ENCODE results near the gene KCNAB2.
"Not testable (repeated sequence)": the region's sequence is repeated elsewhere in the genome, so short reads cannot be mapped to it uniquely, and the experiment has no call there.

Gene KCNAB2

GRCh38 chr1:6014130-6014999 lies 31.3 kb upstream of the KCNAB2 start (continued):
- no peak for TF ChIP-seq POU6F1 (CRISPR knock-in tag; IDR thresholded peaks at IDR 0.05; ENCODE audit: borderline replicate concordance, low read depth)

- TF ChIP-seq ISL1 (CRISPR knock-in tag; IDR thresholded peaks at IDR 0.05): no peak
- TF ChIP-seq CSRNP3 (CRISPR knock-in tag; IDR thresholded peaks at IDR 0.05): no peak
- TF ChIP-seq TOX (CRISPR knock-in tag; IDR thresholded peaks at IDR 0.05; ENCODE audit: borderline replicate concordance): no peak
- no peak for TF ChIP-seq ZFP3 (CRISPR knock-in tag; IDR thresholded peaks at IDR 0.05)
- TF ChIP-seq PPARA (CRISPR knock-in tag; IDR thresholded peaks at IDR 0.05; ENCODE audit: borderline replicate concordance): no peak
- no peak for TF ChIP-seq ZNF70 (CRISPR knock-in tag; IDR thresholded peaks at IDR 0.05)
- no peak for TF ChIP-seq POU6F1 (CRISPR knock-in tag; IDR thresholded peaks at IDR 0.05; ENCODE audit: borderline replicate concordance, low read depth)
- no peak for TF ChIP-seq RARB (CRISPR knock-in tag; IDR thresholded peaks at IDR 0.05)
- no peak for TF ChIP-seq ESRRG (CRISPR knock-in tag; IDR thresholded peaks at IDR 0.05)
- TF ChIP-seq ZNF565 (CRISPR knock-in tag; conservative IDR thresholded peaks at IDR 0.05; ENCODE audit: low read depth): no peak
- TF ChIP-seq GLIS3 (CRISPR knock-in tag; IDR thresholded peaks at IDR 0.05): no peak
- TF ChIP-seq ARNTL (CRISPR knock-in tag; IDR thresholded peaks at IDR 0.05; ENCODE audit: borderline replicate concordance, low read depth): no peak
- no peak for TF ChIP-seq TSHZ2 (CRISPR knock-in tag; IDR thresholded peaks at IDR 0.05)
- no peak for TF ChIP-seq CREB5 (CRISPR knock-in tag; IDR thresholded peaks at IDR 0.05; ENCODE audit: low read depth)
- no peak for TF ChIP-seq CSDC2 (CRISPR knock-in tag; IDR thresholded peaks at IDR 0.05)
- no peak for TF ChIP-seq ZFP30 (CRISPR knock-in tag; IDR thresholded peaks at IDR 0.05)
- no peak for TF ChIP-seq SNAI2 (CRISPR knock-in tag; IDR thresholded peaks at IDR 0.05)
- TF ChIP-seq TCF4 (CRISPR knock-in tag; IDR thresholded peaks at IDR 0.05; ENCODE audit: borderline replicate concordance): no peak
- peak; percentile 52 for ATAC-seq
These were observed 29.4 kb upstream of the KCNAB2 start for GRCh38 chr1:6016191-6016865.

- not testable (repeated sequence) for ATAC-seq
These were observed 28.0 kb upstream of the KCNAB2 start for GRCh38 chr1:6017654-6018053.

All from SK-N-SH treated with all-trans-retinoic acid at 6 μM for 48 hours (cell line).